ENCODE results near the gene GPR89B. TPM values are rescaled to one million over a fixed set of nuclear protein-coding genes. Genes with fewer than 3 reads are reported as not detected.
A peak's percentile ranks its signal among the peaks of the same experiment; 100 is the strongest.
"Not testable (repeated sequence)": the region's sequence is repeated elsewhere in the genome, so short reads cannot be mapped to it uniquely, and the experiment has no call there.

The GPR89B gene
- 21.8 and 22.7 TPM in 2 replicates for total RNA-seq
- long read RNA-seq, transcript GPR89B-205 (14 exons, 1,954 nt): minor isoform, 5 of 131 reads
- long read RNA-seq, transcript GPR89B-201 (14 exons, 1,934 nt): major isoform, 82 of 131 reads
- long read RNA-seq, partial matches to known transcripts: 15 of 131 reads
- long read RNA-seq, other reads (novel, unspliced or antisense): 29 of 131 reads

DNA sequence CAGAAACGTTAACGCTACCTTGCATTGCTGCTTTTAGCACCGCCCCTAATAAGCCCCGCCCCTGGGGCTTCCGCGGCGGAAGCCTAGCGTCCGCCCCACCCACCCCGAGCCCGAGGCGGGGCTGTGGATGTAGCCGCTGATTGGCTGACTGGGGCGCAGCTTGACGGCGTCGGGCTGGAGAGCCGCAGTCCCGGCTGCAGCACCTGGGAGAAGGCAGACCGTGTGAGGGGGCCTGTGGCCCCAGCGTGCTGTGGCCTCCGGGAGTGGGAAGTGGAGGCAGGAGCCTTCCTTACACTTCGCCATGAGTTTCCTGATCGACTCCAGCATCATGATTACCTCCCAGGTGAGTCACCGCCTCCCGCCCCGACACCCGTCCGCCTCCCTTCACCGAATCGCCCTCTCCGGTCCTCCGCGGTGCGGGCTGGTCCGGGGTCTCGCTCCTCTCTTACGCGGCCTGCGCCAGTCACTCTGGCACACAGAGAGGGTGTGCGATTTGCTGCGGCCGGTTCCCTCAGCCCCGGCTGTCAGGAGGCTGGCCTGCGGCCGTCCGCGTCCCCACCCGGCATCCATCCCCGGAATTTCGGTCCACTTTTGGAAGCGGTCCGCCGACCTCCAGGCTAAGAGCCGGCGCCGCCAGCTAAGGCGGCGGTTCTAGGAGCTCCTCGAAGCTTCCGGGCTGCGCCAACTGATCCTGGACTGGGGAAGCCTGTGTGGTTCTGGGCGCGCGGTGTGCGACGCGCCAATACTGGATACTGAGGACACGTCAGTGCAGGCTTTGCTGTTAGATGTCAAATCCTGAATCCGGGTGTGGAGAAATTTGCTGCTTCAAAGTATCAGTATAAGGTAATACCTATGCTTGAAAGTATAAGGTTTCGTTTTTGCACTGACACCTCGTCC lies at the start of gene GPR89B:
Gene GPR89B, plus strand, starts transcription at position 185 of the 897 bp plus-strand sequence. Its CDS starts 117 bp downstream, at position 302.
- peak; percentile 82 for DNase-seq (ENCODE audit: low spot score, unreplicated experiment)
- peak within 1 kb of the TSS; percentile 79 for H3K4me3 Mint-ChIP-seq (ENCODE audit: low read depth)
- not testable (repeated sequence) for H3K9me3 Mint-ChIP-seq (ENCODE audit: low read depth); H3K36me3 Mint-ChIP-seq (ENCODE audit: insufficient read depth); H3K4me1 Mint-ChIP-seq (ENCODE audit: low read depth); H3K27me3 Mint-ChIP-seq
- peak within 1 kb of the TSS; percentile 77 for H3K27ac Mint-ChIP-seq

DNA sequence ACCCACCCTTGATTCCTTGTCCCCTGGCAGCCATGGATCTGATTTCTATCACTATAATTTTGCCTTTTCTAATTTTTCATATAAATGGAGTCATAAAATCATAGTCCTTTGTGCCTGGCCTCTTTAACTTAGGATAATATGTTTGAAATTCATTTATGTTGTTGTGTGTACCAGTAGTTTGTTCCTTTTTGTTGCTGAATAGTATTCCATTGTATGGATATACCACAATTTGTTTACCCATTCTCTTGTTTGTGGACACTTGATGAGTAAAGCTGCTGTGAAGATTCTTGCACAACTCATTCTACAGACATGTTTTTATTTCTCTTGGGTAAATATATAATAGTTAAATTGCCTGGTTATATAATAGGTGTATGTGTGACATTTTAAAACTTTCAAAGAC lies 48.3 kb upstream of the GPR89B start:
- Mint-ChIP-seq H3K9me3 (ENCODE audit: low read depth) (peaks cover 9% of the 10 kb centered on the region), H3K27me3 (peaks cover 9% of the 10 kb centered on the region), H3K4me3 (ENCODE audit: low read depth) (no peak overlapping the region), H3K36me3 (ENCODE audit: insufficient read depth) (no peaks in the 10 kb centered on the region), H3K4me1 (ENCODE audit: low read depth) (no peaks in the 10 kb centered on the region), H3K27ac (no peak overlapping the region)
- TF ChIP-seq, protein P1, sequence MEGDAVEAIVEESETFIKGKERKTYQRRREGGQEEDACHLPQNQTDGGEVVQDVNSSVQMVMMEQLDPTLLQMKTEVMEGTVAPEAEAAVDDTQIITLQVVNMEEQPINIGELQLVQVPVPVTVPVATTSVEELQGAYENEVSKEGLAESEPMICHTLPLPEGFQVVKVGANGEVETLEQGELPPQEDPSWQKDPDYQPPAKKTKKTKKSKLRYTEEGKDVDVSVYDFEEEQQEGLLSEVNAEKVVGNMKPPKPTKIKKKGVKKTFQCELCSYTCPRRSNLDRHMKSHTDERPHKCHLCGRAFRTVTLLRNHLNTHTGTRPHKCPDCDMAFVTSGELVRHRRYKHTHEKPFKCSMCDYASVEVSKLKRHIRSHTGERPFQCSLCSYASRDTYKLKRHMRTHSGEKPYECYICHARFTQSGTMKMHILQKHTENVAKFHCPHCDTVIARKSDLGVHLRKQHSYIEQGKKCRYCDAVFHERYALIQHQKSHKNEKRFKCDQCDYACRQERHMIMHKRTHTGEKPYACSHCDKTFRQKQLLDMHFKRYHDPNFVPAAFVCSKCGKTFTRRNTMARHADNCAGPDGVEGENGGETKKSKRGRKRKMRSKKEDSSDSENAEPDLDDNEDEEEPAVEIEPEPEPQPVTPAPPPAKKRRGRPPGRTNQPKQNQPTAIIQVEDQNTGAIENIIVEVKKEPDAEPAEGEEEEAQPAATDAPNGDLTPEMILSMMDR (IDR thresholded peaks at IDR 0.05; ENCODE audit: unreplicated experiment): no peak
- DNase-seq (ENCODE audit: low spot score, unreplicated experiment): no peak

DNA sequence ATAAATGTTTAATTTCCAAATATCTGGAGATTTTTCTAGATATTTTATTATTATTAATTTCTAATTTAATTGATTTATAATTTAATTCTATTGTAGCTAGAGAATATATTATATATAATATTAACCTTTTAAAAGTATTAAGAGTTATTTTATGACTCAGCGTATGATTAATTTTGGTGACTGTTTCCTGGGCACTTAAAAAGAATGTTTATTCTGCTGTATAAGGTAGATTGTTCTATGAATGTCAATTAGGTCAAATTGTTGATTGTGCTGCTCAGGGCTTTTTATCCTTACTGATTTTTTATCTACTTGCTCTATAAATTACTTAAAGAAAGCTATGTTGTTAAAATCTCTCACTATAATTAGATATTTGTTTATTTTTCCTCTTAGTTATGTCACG lies 45.7 kb upstream of the GPR89B start:
- Mint-ChIP-seq H3K27me3 (peaks cover 12% of the 10 kb centered on the region), H3K36me3 (ENCODE audit: insufficient read depth) (no peaks in the 10 kb centered on the region), H3K9me3 (ENCODE audit: low read depth) (peaks cover 9% of the 10 kb centered on the region), H3K4me3 (ENCODE audit: low read depth) (no peak overlapping the region), H3K4me1 (ENCODE audit: low read depth) (no peaks in the 10 kb centered on the region), H3K27ac (no peak overlapping the region)
- TF ChIP-seq, protein P1 (IDR thresholded peaks at IDR 0.05; ENCODE audit: unreplicated experiment): no peak
- DNase-seq (ENCODE audit: low spot score, unreplicated experiment): no peak

DNA sequence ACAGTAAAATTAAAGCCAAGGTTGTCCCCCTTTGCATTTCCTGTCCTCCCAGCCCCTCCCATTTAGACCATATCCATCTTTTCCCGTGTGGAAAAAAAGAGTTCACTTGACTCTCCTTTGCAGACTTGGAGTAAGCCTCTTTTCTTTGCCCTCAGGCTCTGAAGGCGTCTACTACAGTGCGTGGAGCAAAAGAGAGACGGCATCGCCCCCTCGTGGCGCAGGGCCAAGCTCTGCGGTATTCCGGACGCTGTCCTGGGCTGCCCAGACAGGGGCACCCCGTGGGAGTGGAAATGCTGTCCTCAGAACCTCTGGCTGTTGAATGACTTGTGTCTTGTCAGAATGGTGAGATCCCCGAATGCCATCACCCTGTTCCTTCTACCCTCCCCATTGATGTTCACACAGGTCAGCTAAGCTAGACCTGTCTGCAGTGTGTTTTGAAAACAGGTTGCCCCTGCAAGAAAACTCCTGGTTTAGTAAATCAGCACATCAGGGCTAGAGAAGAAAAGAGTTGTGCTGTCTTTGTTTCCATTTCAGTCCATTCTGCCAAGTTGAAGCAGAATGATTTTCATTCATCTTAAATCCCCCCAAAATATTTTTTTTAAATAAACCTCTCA lies 37.9 kb upstream of the GPR89B start:
- DNase-seq (ENCODE audit: low spot score, unreplicated experiment): peak; percentile 73
- H3K36me3 Mint-ChIP-seq (ENCODE audit: insufficient read depth): no peaks in the 10 kb centered on the region
- H3K9me3 Mint-ChIP-seq (ENCODE audit: low read depth): no peaks in the 10 kb centered on the region
- H3K27me3 Mint-ChIP-seq: peaks cover 30% of the 10 kb centered on the region
- TF ChIP-seq, protein P1 (IDR thresholded peaks at IDR 0.05; ENCODE audit: unreplicated experiment): peak; percentile 92
- peaks cover 1% of the 10 kb centered on the region for H3K4me1 Mint-ChIP-seq (ENCODE audit: low read depth)
- H3K4me3 Mint-ChIP-seq (ENCODE audit: low read depth): no peak overlapping the region
- no peak overlapping the region for H3K27ac Mint-ChIP-seq

DNA sequence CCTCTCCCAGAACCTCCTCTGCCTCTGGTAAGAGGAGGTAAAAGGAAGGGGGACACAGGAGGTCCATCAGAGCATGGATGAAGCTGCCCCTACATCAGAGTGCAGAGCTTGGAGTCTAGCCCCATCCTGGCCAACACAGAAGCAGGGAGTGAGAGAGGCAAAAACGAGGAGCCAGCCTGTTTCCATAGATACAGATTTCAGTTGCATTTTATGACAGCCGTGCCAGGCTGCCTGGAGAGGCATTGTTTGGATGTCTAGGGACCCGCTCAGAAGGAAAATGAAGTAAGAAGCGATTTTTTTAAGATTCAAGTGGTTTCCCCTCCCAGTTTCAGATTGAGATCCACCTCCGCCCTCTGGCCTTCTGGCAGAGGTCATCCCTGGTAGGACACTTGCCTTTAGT lies 37.1 kb upstream of the GPR89B start:
- Mint-ChIP-seq H3K27me3 (peaks cover 27% of the 10 kb centered on the region), H3K4me1 (ENCODE audit: low read depth) (peaks cover 1% of the 10 kb centered on the region), H3K4me3 (ENCODE audit: low read depth) (no peak overlapping the region), H3K9me3 (ENCODE audit: low read depth) (no peaks in the 10 kb centered on the region), H3K36me3 (ENCODE audit: insufficient read depth) (no peaks in the 10 kb centered on the region), H3K27ac (no peak overlapping the region)
- TF ChIP-seq, protein P1 (IDR thresholded peaks at IDR 0.05; ENCODE audit: unreplicated experiment): no peak
- DNase-seq (ENCODE audit: low spot score, unreplicated experiment): no peak
